ENCODE measurements around the gene ZFYVE19. TPM values are rescaled to one million over a fixed set of nuclear protein-coding genes. Genes with fewer than 3 reads are reported as not detected.

ZFYVE19 gene
- total RNA-seq, 1 donor from 2014 or later: 61.0 TPM

- Histone ChIP-seq H3K27ac (no peak overlapping the region), H3K4me3 (no peak overlapping the region), H3K4me1 (peaks cover 0 to 2% of the 10 kb centered on the region in 2 donors), H3K36me3 (no peaks in the 10 kb centered on the region), H3K27me3 (no peaks in the 10 kb centered on the region), H3K9me3 (no peaks in the 10 kb centered on the region)
- DNase-seq (ENCODE audit: low spot score in 2 of 2): no peak
- TF ChIP-seq, protein P1, sequence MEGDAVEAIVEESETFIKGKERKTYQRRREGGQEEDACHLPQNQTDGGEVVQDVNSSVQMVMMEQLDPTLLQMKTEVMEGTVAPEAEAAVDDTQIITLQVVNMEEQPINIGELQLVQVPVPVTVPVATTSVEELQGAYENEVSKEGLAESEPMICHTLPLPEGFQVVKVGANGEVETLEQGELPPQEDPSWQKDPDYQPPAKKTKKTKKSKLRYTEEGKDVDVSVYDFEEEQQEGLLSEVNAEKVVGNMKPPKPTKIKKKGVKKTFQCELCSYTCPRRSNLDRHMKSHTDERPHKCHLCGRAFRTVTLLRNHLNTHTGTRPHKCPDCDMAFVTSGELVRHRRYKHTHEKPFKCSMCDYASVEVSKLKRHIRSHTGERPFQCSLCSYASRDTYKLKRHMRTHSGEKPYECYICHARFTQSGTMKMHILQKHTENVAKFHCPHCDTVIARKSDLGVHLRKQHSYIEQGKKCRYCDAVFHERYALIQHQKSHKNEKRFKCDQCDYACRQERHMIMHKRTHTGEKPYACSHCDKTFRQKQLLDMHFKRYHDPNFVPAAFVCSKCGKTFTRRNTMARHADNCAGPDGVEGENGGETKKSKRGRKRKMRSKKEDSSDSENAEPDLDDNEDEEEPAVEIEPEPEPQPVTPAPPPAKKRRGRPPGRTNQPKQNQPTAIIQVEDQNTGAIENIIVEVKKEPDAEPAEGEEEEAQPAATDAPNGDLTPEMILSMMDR (IDR thresholded peaks at IDR 0.05): no peak
- intact Hi-C loops (cut with DNase I): no loop called here
Observed at GRCh38 chr15:40785164-40785563, 21.7 kb upstream of the ZFYVE19 start.

- H3K27me3 ChIP-seq: no peaks in the 10 kb centered on the region
- intact Hi-C loops (cut with DNase I): no loop called here
- TF ChIP-seq, protein P1 (IDR thresholded peaks at IDR 0.05): no peak
- no peak for DNase-seq (ENCODE audit: low spot score in 2 of 2)
- H3K9me3 ChIP-seq: no peaks in the 10 kb centered on the region
- no peak overlapping the region for H3K27ac ChIP-seq
- no peaks in the 10 kb centered on the region for H3K36me3 ChIP-seq
- peaks cover 0 to 2% of the 10 kb centered on the region in 2 donors for H3K4me1 ChIP-seq
- H3K4me3 ChIP-seq: no peak overlapping the region
Observed at GRCh38 chr15:40785814-40786213, 21.1 kb upstream of the ZFYVE19 start.

DNA sequence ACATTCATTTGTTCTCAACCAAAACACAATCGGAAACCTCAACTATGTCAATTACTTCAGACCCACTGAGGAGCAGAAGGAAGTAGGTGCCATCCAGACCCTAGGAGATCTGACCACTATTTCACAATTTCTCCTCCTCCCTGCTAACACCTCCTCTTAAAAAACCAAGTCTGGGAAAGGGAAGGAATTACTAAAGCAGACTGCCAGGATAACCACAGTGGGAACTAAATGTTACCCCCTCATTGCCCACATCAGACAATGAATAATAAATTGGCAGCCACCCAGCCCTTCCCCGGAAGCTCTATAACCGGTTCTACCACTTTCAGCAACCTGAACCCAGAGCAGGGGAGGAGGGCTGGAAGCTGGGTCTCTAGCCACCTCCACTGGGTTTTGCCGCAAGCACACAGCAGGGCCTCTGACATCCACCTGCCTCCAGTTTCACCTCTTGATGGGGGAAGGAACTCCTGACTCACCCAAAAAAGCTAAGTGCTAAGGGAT, 19.5 kb upstream of the ZFYVE19 start:
- TF ChIP-seq, protein P1 (IDR thresholded peaks at IDR 0.05): no peak
- Histone ChIP-seq H3K4me1 (peaks cover 0 to 2% of the 10 kb centered on the region in 2 donors), H3K27ac (no peak overlapping the region), H3K36me3 (peaks cover 9% of the 10 kb centered on the region in 2 donors), H3K27me3 (no peaks in the 10 kb centered on the region), H3K9me3 (no peaks in the 10 kb centered on the region), H3K4me3 (no peak overlapping the region)
- intact Hi-C loops (cut with DNase I): no loop called here
- no peak for DNase-seq (ENCODE audit: low spot score in 2 of 2)

- Histone ChIP-seq H3K4me3 (no peak overlapping the region), H3K4me1 (peaks cover 0 to 2% of the 10 kb centered on the region in 2 donors), H3K9me3 (no peaks in the 10 kb centered on the region), H3K27ac (no peak overlapping the region), H3K27me3 (no peaks in the 10 kb centered on the region), H3K36me3 (peaks cover 9% of the 10 kb centered on the region in 2 donors)
- intact Hi-C loops (cut with DNase I): no loop called here
- TF ChIP-seq, protein P1 (IDR thresholded peaks at IDR 0.05): no peak
- DNase-seq (ENCODE audit: low spot score in 2 of 2): no peak
Observed at GRCh38 chr15:40787991-40788390, 18.9 kb upstream of the ZFYVE19 start.

- TF ChIP-seq, protein P1 (IDR thresholded peaks at IDR 0.05): no peak
- Histone ChIP-seq H3K9me3 (no peaks in the 10 kb centered on the region), H3K27me3 (no peaks in the 10 kb centered on the region), H3K27ac (no peak overlapping the region), H3K36me3 (peaks cover 9% of the 10 kb centered on the region in 2 donors), H3K4me1 (peaks cover 0 to 2% of the 10 kb centered on the region in 2 donors), H3K4me3 (no peak overlapping the region)
- DNase-seq (ENCODE audit: low spot score in 2 of 2): no peak
- intact Hi-C loops (cut with DNase I): no loop called here
Observed at GRCh38 chr15:40789119-40789518, 17.8 kb upstream of the ZFYVE19 start.

DNA sequence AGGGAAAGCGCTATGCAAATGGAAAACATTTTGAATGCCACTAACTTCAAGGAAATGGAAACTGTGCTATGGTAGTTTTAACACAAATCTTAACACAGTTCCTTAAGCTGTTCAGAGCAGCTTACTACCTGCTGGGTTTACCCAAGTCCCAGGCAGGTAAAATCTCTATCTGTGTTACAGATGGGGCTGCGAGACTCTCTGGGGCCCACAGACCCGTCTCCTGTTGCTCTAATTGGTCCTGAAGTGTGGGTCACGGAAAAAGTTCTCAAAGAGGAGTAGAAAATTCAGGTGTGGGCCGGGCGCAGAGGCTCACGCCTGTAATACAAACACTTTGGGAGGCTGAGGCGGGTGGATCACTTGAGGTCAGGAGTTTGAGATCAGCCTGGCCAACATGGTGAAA, 16.9 kb upstream of the ZFYVE19 start:
- TF ChIP-seq, protein P1 (IDR thresholded peaks at IDR 0.05): no peak
- Histone ChIP-seq H3K27me3 (no peaks in the 10 kb centered on the region), H3K27ac (no peak overlapping the region), H3K4me3 (no peak overlapping the region), H3K36me3 (peaks cover 9% of the 10 kb centered on the region in 2 donors), H3K4me1 (peaks cover 0 to 2% of the 10 kb centered on the region in 2 donors), H3K9me3 (no peaks in the 10 kb centered on the region)
- no peak for DNase-seq (ENCODE audit: low spot score in 2 of 2)
- intact Hi-C loops (cut with DNase I): no loop called here

Measured in ascending aorta (tissue), 2 donors.